HG03039 (cell line): ENCODE results near the gene SORCS3.

ENCODE experiments used
- ATAC-seq: cut with Tn5 transposase; IDR thresholded peaks from one replicate; pipeline ENCODE4 v1.9.1; 2021; ENCODE audit warnings: mild to moderate bottlenecking, moderate library complexity; ENCODE audit not compliant: unreplicated experiment

The SORCS3 gene

GRCh38 chr10:104907521-104907920, 266.4 kb downstream of the SORCS3 start:
- no peak for ATAC-seq

GRCh38 chr10:104908581-104908980, 267.5 kb downstream of the SORCS3 start:
- ATAC-seq, result no peak

GRCh38 chr10:104910712-104911111, 269.6 kb downstream of the SORCS3 start:
- ATAC-seq, result no peak

GRCh38 chr10:104913390-104913789, 272.3 kb downstream of the SORCS3 start:
- no peak for ATAC-seq

- no peak for ATAC-seq
Measured at GRCh38 chr10:104920476-104920875, 279.4 kb downstream of the SORCS3 start.

- no peak for ATAC-seq
Measured at GRCh38 chr10:104921763-104922162, 280.7 kb downstream of the SORCS3 start.

GRCh38 chr10:104922810-104923209, 281.7 kb downstream of the SORCS3 start:
- ATAC-seq, result peak; percentile 72

GRCh38 chr10:104923501-104923900, 282.4 kb downstream of the SORCS3 start:
- ATAC-seq, result no peak

- ATAC-seq, result no peak
Measured at GRCh38 chr10:104924101-104924795, 283.2 kb downstream of the SORCS3 start.

GRCh38 chr10:104925232-104925851, 284.3 kb downstream of the SORCS3 start:
- ATAC-seq, result no peak

- no peak for ATAC-seq
Measured at GRCh38 chr10:104928734-104929133, 287.6 kb downstream of the SORCS3 start.

- ATAC-seq, result no peak
Measured at GRCh38 chr10:104931612-104932134, 290.6 kb downstream of the SORCS3 start.

GRCh38 chr10:104935656-104936055, 294.6 kb downstream of the SORCS3 start:
- ATAC-seq, result no peak

- no peak for ATAC-seq
Measured at GRCh38 chr10:104937567-104937966, 296.5 kb downstream of the SORCS3 start.

- no peak for ATAC-seq
Measured at GRCh38 chr10:104938031-104938430, 296.9 kb downstream of the SORCS3 start.

GRCh38 chr10:104941662-104942061, 300.6 kb downstream of the SORCS3 start:
- no peak for ATAC-seq

GRCh38 chr10:104947314-104947713, 306.2 kb downstream of the SORCS3 start:
- ATAC-seq, result no peak

GRCh38 chr10:104957178-104957841, 316.2 kb downstream of the SORCS3 start:
- no peak for ATAC-seq

- no peak for ATAC-seq
Measured at GRCh38 chr10:104966563-104967297, 325.6 kb downstream of the SORCS3 start.

- no peak for ATAC-seq
Measured at GRCh38 chr10:104980368-104980767, 339.3 kb downstream of the SORCS3 start.

GRCh38 chr10:104981995-104982394, 340.9 kb downstream of the SORCS3 start:
- no peak for ATAC-seq
